Type B pancreatic cell (in vitro differentiated cells): ENCODE data around the gene DPM2. TPM values are rescaled to one million over a fixed set of nuclear protein-coding genes. Genes with fewer than 3 reads are reported as not detected.
A peak's percentile ranks its signal among the peaks of the same experiment; 100 is the strongest.

Source experiments
- DNase-seq: peaks from one replicate; pipeline ENCODE4 v3.0.0; 2021; ENCODE audit warnings: mixed read lengths; ENCODE audit not compliant: unreplicated experiment; ENCODE audit errors: extremely low spot score
- H3K27ac Mint-ChIP-seq: 2 replicates; pipeline ENCODE4 v1.8.0; 2021; ENCODE audit warnings: mild to moderate bottlenecking, mixed read lengths
- H3K27me3 Mint-ChIP-seq: 2 replicates; pipeline ENCODE4 v1.8.0; 2021; ENCODE audit warnings: mixed read lengths
- H3K36me3 Mint-ChIP-seq: 2 replicates; pipeline ENCODE4 v1.8.0; 2021; ENCODE audit warnings: mixed read lengths
- H3K4me1 Mint-ChIP-seq: one replicate; pipeline ENCODE4 v1.8.0; 2021; ENCODE audit warnings: mixed read lengths; ENCODE audit not compliant: unreplicated experiment
- H3K4me3 Mint-ChIP-seq: 2 replicates; pipeline ENCODE4 v1.8.0; 2021; ENCODE audit warnings: mild to moderate bottlenecking, mixed read lengths
- H3K9me3 Mint-ChIP-seq: 2 replicates; pipeline ENCODE4 v1.8.0; 2021; ENCODE audit warnings: mixed read lengths
- total RNA-seq: library from RNA; stranded (reverse); gene quantifications from 2 replicates; pipeline ENCODE4 v1.2.1, GENCODE V29; 2021; ENCODE audit warnings: low replicate concordance
- TF ChIP-seq, protein P1 (sequence below): fragments of 200-600 bp; sonication (generic); conservative IDR thresholded peaks from 2 replicates; pipeline ENCODE4 v1.5.0; 2021; ENCODE audit warnings: antibody characterized with exemption, mild to moderate bottlenecking

The DPM2 gene
- total RNA-seq, 1 donor from 2014 or later: 41.6 TPM

DNA sequence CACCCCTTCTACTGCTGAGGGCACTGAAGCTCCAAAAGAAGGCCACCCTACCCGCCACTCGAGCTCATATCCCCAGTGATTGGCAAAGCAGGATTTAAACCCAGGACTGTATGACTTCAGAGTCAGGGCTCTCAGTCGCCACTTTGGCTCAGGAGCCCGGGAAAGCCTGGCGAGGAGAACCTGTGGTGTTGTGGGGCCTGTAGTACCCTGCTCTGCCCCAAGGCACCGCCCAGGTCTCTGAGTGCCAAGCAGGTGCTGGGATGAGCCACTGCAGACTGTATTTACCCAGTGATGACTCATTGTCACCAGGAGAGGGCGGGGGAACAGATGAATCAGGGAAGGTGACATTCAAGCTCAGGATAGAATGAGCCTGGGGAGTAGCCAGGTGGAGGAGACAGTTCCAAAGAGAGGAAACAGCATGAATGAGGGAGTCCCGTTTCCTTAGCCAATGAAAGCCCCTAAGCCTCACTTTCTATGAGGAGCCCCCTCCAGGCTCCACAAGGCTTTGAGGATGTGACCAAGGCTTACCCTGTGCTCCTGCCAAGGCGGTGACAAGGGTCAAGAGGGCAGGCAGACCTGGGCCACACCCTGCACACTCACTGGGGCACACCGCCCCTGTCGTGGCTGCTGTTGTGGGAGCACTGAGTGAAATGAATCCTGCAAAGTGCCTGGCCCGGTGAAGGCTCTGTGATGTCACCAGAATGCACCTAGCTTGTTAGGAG is 17.8 kb upstream of the DPM2 start:
- Mint-ChIP-seq H3K36me3 (peaks cover 7% of the 10 kb centered on the region), H3K27ac (peak overlapping the region; percentile 89), H3K9me3 (no peaks in the 10 kb centered on the region), H3K4me3 (peak overlapping the region; percentile 68), H3K27me3 (no peaks in the 10 kb centered on the region), H3K4me1 (peaks cover 27% of the 10 kb centered on the region)
- DNase-seq: no peak
- TF ChIP-seq, protein P1, sequence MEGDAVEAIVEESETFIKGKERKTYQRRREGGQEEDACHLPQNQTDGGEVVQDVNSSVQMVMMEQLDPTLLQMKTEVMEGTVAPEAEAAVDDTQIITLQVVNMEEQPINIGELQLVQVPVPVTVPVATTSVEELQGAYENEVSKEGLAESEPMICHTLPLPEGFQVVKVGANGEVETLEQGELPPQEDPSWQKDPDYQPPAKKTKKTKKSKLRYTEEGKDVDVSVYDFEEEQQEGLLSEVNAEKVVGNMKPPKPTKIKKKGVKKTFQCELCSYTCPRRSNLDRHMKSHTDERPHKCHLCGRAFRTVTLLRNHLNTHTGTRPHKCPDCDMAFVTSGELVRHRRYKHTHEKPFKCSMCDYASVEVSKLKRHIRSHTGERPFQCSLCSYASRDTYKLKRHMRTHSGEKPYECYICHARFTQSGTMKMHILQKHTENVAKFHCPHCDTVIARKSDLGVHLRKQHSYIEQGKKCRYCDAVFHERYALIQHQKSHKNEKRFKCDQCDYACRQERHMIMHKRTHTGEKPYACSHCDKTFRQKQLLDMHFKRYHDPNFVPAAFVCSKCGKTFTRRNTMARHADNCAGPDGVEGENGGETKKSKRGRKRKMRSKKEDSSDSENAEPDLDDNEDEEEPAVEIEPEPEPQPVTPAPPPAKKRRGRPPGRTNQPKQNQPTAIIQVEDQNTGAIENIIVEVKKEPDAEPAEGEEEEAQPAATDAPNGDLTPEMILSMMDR: peak; percentile 57

DNA sequence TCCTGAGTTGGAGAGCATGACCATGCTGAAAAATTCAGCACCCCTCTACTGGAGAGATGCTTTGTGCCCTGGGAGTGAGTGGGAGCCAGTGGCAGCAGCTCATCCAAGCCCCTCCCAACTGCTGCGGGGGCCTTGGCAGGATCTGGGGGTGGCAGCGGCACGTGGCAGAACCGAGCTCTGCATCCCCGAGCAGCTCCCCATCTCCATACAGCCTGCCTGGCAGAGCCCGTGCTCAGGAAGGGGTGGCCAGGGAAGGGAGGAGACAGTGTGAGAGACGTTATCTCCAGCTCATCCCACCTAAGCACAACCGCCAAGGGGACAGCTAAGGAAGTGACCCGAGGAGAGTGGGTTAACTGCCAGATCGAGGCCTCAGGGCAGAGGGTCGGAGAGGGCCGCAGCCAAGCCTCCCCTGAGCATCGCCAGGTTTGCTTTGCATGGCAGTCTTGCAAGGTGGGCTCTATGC is 17.2 kb upstream of the DPM2 start:
- no peaks in the 10 kb centered on the region for H3K9me3 Mint-ChIP-seq
- H3K27ac Mint-ChIP-seq: peak overlapping the region; percentile 89
- H3K27me3 Mint-ChIP-seq: no peaks in the 10 kb centered on the region
- peaks cover 25% of the 10 kb centered on the region for H3K4me1 Mint-ChIP-seq
- TF ChIP-seq, protein P1: no peak
- H3K36me3 Mint-ChIP-seq: peaks cover 7% of the 10 kb centered on the region
- DNase-seq: no peak
- no peak overlapping the region for H3K4me3 Mint-ChIP-seq

DNA sequence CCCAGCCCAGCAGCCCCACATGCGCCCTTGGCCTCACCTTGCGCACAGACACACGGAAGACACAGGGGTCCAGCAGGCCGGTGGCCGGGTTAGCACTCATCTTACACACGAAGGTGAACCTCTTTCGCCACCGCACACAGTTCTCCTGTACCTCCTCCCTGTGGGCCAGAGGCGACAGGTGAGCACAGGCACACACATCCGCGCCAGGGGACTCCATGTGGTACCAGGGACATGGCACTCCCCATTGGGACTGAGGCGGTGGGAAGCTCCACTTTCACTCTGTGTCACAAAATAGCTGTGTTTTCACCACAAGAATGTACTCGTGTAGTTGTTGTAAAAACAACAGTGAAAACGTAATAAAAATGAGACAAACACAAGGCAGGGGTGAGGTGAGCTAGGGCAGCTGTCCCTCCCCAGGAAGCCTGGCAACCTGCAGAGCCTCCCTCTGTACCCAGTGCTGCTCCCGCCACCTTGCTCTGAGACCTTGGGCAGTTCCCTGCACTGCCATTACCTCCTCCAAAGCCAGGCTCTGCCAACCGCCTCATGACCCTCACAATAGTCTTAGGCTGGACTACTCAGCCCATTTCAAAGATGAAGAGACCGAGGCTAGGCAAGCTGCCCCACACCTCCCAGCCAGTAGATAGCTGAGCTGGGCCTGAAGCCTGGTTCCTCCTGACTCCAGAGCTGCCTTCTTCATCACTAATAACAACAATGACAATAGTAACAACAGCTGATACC is 16.3 kb upstream of the DPM2 start:
- H3K4me1 Mint-ChIP-seq: peaks cover 21% of the 10 kb centered on the region
- no peak overlapping the region for H3K27ac Mint-ChIP-seq
- H3K27me3 Mint-ChIP-seq: no peaks in the 10 kb centered on the region
- peaks cover 4% of the 10 kb centered on the region for H3K36me3 Mint-ChIP-seq
- DNase-seq: no peak
- TF ChIP-seq, protein P1: no peak
- H3K4me3 Mint-ChIP-seq: no peak overlapping the region
- H3K9me3 Mint-ChIP-seq: no peaks in the 10 kb centered on the region

DNA sequence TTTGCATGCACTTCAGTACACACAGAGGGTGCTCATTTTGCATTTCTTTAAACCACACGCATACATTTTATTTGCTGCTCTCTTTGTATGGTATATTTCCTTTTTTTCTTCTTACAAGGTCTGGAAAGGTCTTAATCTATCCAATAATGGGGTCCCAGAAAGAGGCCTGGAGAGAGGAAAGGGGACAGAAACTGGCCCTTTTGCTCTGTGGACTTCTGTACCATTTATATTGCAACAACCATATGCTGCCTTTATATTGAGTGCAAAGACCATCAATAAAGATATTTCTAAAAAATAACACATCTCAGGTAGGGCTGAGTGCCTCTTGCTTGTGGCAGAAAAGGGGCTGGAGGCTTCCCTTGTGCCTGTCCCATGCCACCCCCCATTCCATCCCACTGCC is 15.5 kb upstream of the DPM2 start:
- H3K36me3 Mint-ChIP-seq: peaks cover 4% of the 10 kb centered on the region
- TF ChIP-seq, protein P1: no peak
- no peaks in the 10 kb centered on the region for H3K27me3 Mint-ChIP-seq
- peaks cover 21% of the 10 kb centered on the region for H3K4me1 Mint-ChIP-seq
- no peaks in the 10 kb centered on the region for H3K9me3 Mint-ChIP-seq
- no peak overlapping the region for H3K27ac Mint-ChIP-seq
- no peak overlapping the region for H3K4me3 Mint-ChIP-seq
- no peak for DNase-seq

DNA sequence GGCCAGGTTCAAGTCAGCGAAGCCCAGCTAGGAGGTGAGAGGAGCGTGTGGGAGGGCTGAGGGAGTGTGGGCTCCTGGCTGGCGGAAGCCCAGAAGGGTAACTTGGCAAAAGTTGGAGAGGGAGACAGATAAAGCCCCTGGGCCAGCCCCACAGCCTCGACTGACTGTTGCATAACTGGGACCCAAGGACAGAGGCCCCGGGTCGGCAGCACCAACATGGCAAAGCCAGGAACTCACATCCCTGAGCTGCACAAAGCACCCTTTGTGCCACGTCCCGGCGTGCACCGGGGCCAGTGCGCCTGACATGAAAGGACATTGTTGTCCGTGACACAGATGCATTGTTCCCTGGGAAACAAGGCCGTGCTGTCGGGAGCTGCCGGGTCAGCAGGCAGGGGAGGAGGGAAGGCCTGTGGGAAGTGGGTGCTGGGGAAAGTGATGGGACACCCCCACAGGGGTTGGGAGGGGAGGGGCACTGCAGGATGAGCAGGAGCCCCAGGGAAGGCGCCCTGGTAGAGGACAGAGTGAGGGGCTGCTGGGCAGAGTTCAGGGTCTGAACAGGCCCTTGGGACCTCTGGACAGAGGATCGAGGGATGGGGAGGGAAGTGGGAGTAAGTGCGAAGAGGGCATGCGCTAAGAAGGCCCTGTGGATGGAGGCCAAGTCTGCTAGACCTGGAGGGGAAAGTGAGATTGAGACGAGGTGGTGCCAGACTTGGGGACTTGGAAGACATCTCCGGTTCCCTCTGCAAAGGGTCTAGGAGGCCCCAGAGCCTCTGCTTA is 13.0 kb upstream of the DPM2 start:
- no peaks in the 10 kb centered on the region for H3K27me3 Mint-ChIP-seq
- TF ChIP-seq, protein P1: no peak
- DNase-seq: no peak
- H3K4me1 Mint-ChIP-seq: peaks cover 29% of the 10 kb centered on the region
- H3K36me3 Mint-ChIP-seq: peaks cover 3% of the 10 kb centered on the region
- H3K4me3 Mint-ChIP-seq: no peak overlapping the region
- peak overlapping the region; percentile 48 for H3K27ac Mint-ChIP-seq
- H3K9me3 Mint-ChIP-seq: no peaks in the 10 kb centered on the region
